ENCODE results near the gene RTTN.
"Not testable (repeated sequence)": the region's sequence is repeated elsewhere in the genome, so short reads cannot be mapped to it uniquely, and the experiment has no call there.

Gene RTTN

DNA sequence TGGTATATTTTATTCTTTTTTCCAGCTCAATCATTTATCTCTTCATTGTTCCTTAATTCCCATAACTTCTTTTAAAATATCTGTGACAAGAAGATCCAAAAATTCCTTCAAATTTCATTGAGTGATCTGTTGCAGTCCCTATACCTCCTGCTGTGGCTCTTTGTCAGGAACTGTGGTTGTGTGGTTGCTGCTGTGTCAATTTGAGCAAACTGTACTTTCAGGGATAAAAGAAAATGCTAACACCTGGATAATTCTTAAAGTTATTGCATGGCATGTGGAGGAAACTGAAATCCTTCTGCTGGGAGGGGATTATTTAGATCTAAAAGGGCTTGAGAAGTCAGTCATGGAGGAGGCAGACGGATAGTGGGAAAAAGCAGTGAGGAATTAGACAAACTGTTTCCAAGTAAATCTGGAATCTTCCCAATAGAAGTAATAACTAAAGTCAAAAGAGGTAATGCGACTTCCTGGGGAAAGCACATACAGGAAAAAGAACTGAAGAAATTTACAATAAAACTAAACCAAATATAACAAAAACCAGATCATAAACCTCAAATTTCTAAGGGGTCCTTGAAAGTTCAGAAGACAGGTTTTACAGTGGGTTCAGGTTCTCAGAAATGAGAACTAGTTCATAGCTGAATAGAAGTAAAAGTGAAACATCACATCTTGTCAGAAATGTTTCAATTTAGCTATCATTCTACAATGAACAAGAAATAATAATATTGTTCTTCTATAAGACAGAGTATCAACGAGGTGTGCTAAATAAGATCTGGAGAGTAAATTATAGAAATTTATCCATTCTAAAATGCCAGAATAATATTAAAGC, 224.3 kb downstream of the RTTN start:
- no peak for DNase-seq (ENCODE audit: low read depth in 2 of 2, low spot score in 1 of 2)

DNA sequence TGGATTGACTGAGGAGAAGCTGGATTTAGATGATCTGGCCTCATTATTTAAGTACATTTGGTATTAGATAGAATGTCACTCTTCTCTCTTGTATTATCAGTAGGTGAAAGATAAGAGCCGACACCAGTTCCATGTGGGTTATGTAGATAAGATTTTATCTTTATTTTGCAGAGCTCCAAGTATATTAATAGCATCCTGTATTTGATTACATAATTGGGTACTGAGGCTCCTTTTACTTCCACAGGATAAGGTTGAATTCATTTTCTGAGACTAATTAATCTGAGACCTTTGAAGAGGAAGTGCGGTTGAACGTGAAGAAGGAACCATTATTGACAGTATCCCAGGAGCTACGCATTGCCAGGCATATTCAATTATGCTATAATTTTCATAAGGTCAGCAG, 225.0 kb downstream of the RTTN start:
- DNase-seq (ENCODE audit: low read depth in 2 of 2, low spot score in 1 of 2): no peak

DNA sequence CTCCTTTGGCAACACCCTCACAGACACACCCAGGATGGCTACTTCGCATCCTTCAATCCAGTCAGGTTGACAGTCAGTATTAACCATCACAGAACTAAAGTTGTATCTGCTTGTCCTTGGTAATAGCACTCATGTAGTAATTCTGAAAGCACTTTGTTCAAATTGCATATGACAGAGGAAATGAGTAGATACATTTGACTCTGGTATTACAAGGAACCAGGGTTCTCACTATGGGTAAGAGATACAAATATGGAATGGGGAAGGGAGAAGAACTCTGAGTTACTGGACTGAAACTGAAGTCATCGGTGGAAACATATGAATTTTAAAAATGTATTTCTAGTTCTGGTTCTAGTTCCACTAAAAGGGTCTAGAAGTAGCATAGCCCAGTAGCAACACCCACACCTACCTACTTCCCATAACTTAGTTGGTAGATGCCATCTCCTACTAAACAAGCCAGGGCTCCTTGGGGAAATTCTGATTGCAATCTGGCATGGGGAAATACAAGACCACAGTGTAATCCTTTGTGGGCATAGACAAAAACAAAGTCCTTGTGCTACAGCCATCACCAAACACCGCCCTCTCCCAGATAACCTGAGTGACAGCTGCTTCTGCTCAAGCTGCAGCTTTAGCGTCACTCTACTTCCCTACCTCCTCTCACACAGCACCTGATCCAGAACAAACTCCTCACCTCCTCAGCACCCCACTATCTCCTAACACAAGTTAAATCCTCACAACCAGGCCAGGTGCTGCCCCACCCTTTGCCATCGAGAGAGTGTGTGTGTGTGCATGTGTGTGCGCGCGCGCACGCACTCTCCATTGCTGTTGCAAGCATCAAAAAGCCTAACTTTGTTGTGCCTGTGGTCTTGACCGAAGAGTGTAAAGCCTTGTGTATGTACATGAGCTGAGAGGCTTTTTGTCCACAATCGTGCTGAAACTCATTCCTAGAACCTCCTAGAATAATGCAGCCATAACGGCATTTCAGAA, 226.5 kb downstream of the RTTN start:
- DNase-seq (ENCODE audit: low read depth in 2 of 2, low spot score in 1 of 2): no peak

DNA sequence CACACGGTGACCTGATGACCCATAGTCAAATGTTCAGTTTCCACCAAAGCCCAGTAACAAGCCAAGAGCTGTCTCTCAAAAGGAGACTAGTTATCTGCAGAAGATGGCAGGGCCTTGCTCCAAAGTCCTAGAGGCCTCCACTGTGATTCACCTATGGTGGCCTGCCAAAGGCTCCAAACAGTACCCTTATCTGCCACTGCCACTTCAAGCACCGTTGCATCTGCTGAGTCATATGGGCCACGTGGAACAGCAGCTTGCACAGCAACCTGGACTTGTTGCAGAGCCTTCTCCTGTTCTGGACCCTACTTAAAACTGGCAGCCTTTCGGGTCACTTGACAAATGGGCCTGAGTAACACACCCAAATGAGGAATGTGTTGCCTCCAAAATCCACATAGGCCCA, 230.2 kb downstream of the RTTN start:
- not testable (repeated sequence) for DNase-seq (ENCODE audit: low read depth in 2 of 2, low spot score in 1 of 2)

DNA sequence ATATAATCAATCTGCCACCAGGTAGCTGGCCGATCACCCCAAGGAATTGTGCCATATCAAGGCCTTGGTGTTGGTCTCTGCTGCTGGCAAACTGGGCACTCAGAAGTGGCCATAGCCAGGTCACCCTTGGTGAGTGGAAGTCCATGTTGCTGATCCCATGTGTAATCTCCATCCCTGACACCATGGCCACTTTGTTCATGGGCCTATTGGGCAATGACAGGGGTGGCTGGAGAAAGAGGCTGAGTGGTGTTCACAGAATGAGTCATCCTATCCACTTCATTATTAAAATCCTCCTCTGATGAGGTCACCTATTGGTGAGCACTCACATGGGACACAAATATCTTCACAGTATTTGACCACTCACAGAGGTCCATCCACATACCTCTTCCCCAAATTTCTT, 231.1 kb downstream of the RTTN start:
- DNase-seq (ENCODE audit: low read depth in 2 of 2, low spot score in 1 of 2): no peak

DNA sequence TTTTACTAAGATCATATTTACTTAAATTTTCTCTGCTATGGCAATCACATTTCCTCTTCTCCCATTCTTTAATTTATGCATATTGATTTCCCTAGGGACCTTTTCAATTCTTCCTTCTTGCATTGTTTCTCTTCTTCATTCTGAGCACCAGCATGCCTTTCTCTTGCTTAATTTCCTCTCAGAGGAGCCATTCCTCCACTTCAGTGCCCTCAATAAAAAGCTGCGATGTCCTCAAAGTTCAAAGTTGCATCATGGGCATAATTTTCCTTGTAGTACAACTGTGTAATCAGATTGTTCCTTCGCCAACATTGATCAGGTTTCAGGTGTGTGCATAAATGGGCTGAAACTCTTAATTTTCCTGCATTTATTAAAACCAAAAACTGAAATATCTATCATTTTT, 236.0 kb downstream of the RTTN start:
- no peak for DNase-seq (ENCODE audit: low read depth in 2 of 2, low spot score in 1 of 2)

DNA sequence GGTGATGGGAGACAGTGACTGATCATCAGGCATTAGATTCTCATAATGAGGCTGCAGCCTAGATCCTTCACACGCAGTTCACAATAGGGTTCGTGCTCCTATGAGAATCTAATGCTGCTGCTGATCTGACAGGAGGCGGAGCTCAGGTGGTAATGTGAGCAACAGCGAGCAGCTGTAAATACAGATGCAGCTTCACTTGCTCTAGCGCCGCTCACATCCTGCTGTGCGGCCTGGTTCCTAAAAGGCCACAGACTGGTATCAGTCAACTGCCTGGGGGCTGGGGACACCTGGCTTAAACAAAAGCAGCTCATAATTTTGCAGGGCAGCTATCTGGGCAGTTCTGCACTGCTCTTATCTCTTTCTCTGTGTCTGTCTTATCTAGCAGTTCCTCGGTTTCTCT, 237.4 kb downstream of the RTTN start:
- no peak for DNase-seq (ENCODE audit: low read depth in 2 of 2, low spot score in 1 of 2)

DNA sequence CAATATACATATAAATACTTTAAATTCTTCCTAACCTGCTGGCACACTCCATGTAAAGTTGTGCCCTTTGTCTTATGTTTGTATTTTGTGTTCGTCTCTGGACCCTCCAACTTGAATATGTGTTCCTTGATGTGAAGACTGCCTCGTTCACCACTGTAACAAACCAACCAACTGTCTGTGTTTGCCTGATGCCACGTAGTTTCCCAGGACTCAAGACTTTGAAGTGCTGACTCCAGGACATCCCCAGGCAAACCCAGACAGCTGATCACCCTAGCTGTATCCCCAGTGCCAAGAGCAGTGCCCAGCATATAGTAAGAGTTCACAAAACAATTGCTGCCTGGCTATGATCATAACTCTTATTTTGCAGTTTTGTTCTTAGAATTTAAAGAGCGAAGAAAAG, 242.3 kb downstream of the RTTN start:
- no peak for DNase-seq (ENCODE audit: low read depth in 2 of 2, low spot score in 1 of 2)

DNA sequence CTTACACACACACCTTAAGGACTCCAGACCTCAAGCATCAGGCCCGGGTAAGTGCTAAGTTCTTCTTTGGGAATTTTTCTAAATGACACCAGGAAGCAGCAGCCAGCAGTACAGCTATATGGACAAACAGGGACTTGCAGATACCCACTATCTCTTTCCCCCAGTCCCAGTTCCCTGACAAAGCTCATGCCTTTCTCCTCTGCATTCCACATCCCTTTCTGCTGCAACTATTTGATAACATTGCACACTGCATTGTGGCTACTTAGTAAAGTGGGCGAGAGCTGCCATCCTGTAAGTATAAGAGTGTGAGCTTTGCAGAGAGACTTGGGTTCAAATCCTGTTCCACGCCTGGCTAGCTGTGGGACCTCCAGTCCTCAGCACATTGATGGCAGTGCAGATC, 243.8 kb downstream of the RTTN start:
- DNase-seq (ENCODE audit: low read depth in 2 of 2, low spot score in 1 of 2): no peak

DNA sequence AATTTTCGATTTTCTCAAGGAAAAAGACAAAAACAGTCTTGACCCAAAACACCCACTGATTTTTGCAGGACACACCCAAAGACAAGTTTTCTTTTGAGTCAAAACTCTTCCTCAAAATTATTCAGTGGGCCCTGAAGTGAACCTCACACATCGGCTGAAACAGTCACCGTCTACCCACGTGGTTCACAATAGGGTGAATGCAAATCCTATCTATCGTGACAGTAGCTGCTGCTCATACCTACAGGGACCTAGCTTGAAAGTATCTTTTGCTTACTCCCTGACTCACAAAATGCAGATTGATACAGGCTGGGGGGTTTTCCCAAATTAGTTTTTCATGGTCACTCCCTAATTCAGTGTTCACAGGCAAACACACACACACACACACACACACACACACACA, 247.1 kb downstream of the RTTN start:
- DNase-seq (ENCODE audit: low read depth in 2 of 2, low spot score in 1 of 2): no peak

DNA sequence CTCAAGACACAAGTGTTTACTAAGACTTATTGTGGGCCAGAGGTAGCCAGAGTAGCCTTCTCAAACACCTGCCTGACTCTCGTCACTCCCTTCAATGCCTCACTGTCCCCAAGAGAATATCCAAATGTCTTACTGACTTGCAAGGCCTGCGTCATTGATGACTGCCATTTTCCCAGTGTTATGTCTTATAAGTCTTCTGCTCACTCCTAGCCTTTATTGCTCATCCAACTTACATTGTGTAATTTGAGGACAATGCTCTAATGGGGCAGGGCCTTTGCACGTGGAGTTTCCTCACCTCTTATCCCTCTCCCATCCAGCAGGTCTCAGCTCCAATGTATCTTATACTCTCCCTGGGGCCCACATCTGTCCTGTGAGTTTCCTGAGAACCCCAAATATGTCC, 247.7 kb downstream of the RTTN start:
- no peak for DNase-seq (ENCODE audit: low read depth in 2 of 2, low spot score in 1 of 2)

DNA sequence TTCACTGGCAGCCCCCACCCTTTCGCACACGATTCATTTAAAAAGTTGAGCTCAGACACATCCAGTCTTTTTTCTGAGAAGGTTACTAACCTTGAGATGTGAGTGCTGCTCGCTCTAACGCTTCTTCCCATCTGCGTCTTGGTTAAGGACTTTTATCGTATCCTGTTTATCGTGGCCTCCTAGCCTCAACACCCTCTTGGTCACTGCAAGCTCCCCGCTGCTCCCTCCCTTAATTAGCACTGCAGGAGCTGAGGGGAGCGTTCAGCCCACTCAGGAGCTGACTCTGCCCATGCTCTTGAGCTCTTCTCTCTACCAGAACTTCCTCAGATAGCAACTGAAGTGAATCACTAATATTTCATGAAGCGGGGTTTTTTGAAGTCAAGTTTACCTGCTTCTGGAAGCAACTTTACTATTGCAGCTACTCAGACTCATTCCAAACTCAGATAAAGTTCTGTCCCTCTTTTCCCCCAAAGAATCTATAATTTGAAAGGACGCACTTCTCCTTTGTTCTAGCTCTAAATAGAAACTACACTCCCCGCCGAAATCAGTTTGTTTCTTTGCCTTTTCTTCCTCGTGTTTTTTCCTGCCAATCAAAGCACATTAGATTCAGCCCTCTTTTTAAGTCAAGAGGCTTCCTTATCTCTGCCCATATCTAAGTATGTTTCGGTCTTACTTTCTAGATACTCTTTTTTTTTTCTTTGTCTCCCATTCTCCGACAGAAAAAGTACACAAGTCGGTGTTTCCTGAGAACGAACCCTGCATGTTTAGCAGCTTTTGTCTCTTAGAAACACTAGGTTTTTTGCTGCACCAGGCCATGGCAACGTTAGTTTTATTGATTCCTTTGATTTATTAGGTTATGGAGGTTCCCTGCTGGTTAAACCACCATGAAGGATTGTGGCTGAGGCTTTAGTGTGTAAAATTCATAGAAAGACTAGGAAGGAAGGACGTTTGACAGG, 248.5 kb downstream of the RTTN start:
- no peak for DNase-seq (ENCODE audit: low read depth in 2 of 2, low spot score in 1 of 2)

DNA sequence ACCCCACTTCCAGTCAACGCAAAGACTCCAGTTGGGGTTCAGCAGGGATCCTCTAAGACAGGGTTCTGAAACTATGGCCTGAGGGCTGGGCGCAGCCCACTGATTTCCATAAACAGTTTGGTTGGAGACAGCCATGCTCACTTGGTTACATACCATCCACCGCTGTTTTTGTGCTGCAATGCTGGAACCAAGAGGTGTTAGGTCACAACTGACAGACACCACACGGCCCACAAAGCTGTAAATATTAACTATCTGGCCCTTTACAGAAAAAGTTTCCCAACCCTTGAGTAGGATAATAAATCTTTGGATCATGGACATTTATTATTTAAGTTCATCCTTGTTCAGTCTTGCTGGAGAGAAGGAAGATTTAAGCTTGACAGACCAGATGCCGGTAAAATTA, 249.4 kb downstream of the RTTN start:
- DNase-seq (ENCODE audit: low read depth in 2 of 2, low spot score in 1 of 2): no peak

DNA sequence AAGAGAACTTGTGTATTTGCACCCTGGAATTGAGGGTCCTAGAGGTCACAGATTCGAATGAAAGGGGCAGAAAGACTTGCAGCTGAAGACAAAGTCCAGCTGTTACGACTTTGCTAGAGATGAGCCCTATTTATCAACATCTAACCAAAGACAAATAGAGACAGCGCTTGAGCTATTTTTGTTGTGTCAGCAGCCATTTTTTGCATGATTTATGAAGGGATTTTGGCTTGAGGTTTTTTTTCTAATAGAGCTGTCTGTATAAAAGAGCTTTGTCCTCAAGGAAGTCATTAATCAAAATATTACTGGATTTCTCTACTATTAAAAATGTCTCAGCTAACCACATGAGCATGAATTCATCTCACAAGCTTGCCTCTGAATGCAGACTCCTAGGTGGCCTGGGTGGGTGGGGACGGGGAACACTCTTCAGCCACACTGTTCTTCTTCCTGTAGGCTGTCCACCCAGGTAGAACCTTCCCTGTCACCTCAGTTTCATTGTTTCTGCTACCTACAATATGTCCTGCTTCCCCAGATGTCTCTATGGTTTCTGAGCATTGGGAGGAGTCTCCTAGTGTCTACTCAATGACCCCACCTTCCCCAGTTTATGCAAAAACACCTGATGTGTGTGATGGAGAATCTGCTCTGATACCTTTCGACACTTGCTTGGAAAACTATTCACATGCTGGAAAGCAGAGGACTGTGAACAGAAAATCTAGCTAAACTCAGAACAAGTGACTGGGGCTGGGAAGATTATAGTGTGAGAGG, 250.6 kb downstream of the RTTN start:
- no peak for DNase-seq (ENCODE audit: low read depth in 2 of 2, low spot score in 1 of 2)

DNA sequence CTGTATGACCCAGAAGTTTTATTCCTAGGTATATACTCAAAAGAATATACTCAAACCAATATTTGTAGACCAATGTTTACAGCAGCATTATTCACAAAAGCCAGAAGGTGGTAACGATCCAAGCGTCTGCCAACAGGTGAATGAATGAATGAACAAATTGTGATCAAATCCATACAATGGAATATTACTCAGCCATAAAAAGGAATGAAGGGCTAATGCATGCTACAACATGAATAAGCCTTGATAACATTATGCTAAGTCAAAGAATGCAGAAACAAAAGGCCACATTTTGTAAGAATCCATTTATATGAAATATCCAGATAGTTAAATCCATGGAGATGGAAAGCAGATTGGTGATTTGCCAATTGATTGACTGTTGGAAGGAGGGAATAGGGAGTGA, 252.3 kb downstream of the RTTN start:
- DNase-seq (ENCODE audit: low read depth in 2 of 2, low spot score in 1 of 2): no peak
